ENCODE results near the gene CACNG1. TPM values are rescaled to one million over a fixed set of nuclear protein-coding genes. Genes with fewer than 3 reads are reported as not detected.

The CACNG1 gene
- total RNA-seq, 1 experiment from 2014 or later, result not detected

DNA sequence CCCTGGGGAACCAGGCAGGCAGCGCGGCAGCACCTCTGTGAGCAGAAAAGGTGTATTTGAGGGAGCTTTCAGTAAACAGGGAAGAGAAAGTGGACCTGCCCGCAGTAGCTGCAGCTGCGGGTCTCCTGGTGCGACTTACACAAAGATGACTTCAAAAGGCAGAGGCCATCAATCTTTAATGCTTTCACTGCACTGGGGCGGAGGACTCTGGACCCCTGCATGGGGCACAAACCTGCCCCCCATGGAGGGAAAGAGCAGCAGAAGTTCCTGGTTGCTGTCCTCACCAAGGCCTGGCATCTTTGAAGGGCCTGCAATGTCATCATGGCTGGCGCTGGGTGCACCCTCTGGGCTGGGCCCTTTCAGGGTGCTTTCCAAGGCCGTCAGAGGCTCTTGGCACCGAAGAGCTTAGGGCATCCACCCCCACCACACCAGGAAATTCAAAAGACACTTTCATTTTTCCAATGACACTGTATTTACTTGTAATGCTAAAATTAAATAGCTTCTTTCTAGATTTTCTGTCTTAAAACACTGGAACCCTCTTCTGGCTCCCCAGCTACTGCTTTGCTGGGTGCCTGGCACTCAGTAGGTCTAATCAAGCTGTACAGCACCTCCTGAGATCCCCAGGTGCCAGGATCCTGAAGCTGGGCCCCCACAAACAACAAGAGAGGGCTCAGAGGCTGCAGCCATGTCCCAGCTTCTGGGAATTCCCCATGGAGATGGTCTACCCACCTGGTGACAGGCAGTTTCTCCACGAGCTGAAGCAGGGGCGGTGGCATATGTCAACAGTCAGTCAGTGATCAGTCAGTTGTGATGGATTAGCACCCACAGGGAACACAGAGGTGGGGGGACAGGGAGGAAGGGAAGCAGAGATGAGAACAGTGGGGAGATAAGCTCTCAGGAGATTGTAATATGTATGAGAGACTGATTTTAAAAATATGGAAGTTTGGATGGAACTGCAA is 2.1 kb upstream of the CACNG1 start:
- Histone ChIP-seq H4K20me1 (ENCODE audit: insufficient read depth) (no peaks in the 10 kb centered on the region), H2AFZ (no peak overlapping the region), H3K4me2 (no peak overlapping the region), H3K4me3 (no peak overlapping the region), H3K79me2 (ENCODE audit: low read depth) (no peaks in the 10 kb centered on the region), H3K27me3 (ENCODE audit: insufficient read depth, low read depth) (no peaks in the 10 kb centered on the region), H3F3A (ENCODE audit: insufficient read depth, low read depth) (no peaks in the 10 kb centered on the region), H3K27ac (no peak overlapping the region), H3K36me3 (ENCODE audit: low read depth) (no peaks in the 10 kb centered on the region), H3K9me2 (ENCODE audit: insufficient read depth) (no peaks in the 10 kb centered on the region), H3K9me3 (ENCODE audit: insufficient read depth, low read depth) (0 out of 2 replicates have a peak, but pooled peaks cover under 1% of the 10 kb centered on the region), H3K4me1 (replicated peaks; ENCODE audit: insufficient read depth) (no peaks in the 10 kb centered on the region)
- no peak for DNase-seq
- TF ChIP-seq, protein P1, sequence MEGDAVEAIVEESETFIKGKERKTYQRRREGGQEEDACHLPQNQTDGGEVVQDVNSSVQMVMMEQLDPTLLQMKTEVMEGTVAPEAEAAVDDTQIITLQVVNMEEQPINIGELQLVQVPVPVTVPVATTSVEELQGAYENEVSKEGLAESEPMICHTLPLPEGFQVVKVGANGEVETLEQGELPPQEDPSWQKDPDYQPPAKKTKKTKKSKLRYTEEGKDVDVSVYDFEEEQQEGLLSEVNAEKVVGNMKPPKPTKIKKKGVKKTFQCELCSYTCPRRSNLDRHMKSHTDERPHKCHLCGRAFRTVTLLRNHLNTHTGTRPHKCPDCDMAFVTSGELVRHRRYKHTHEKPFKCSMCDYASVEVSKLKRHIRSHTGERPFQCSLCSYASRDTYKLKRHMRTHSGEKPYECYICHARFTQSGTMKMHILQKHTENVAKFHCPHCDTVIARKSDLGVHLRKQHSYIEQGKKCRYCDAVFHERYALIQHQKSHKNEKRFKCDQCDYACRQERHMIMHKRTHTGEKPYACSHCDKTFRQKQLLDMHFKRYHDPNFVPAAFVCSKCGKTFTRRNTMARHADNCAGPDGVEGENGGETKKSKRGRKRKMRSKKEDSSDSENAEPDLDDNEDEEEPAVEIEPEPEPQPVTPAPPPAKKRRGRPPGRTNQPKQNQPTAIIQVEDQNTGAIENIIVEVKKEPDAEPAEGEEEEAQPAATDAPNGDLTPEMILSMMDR (conservative IDR thresholded peaks at IDR 0.05), result no peak
- no peak for TF ChIP-seq EZH2 (IDR thresholded peaks at IDR 0.05; ENCODE audit: low read depth)
- ChIA-PET POLR2A (ENCODE audit: unreplicated experiment) (no interaction called here), CTCF (no interaction called here)
- intact Hi-C loops (cut with micrococcal nuclease; ENCODE audit: unreplicated experiment), result no loop called here
- BruUV-seq (replicated peaks), result no TSS peak

DNA sequence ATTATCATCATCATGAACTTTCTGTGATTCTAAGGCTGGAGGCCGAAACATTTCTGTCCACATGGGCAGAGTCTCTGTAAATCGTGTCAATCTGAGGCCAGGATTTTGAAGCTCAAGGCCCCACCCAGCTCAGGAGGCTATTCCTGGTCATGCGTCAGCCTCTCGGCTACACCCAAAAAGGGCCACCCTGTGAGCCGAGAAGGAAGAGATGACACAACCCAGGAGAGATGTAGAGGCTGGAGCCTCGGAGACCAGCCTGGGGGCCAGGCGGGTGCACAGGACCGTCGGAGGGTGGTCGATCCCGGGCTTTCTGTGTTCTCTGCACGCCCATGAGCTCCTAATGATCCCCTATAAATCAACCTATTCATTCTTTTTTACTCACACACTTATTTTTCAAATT is 1.1 kb upstream of the CACNG1 start:
- Histone ChIP-seq H3K27ac (no peak overlapping the region), H4K20me1 (ENCODE audit: insufficient read depth) (no peaks in the 10 kb centered on the region), H3K4me3 (no peak overlapping the region), H3F3A (ENCODE audit: insufficient read depth, low read depth) (no peaks in the 10 kb centered on the region), H3K4me1 (replicated peaks; ENCODE audit: insufficient read depth) (no peaks in the 10 kb centered on the region), H3K9me2 (ENCODE audit: insufficient read depth) (no peaks in the 10 kb centered on the region), H3K79me2 (ENCODE audit: low read depth) (no peaks in the 10 kb centered on the region), H3K36me3 (ENCODE audit: low read depth) (no peaks in the 10 kb centered on the region), H3K4me2 (no peak overlapping the region), H3K27me3 (ENCODE audit: insufficient read depth, low read depth) (no peaks in the 10 kb centered on the region), H3K9me3 (ENCODE audit: insufficient read depth, low read depth) (peaks cover 6% of the 10 kb centered on the region; the same call in 1 of the 2 replicates), H2AFZ (no peak overlapping the region)
- no TSS peak for BruUV-seq (replicated peaks)
- ChIA-PET POLR2A (ENCODE audit: unreplicated experiment) (no interaction called here), CTCF (no interaction called here)
- no peak for TF ChIP-seq EZH2 (IDR thresholded peaks at IDR 0.05; ENCODE audit: low read depth)
- TF ChIP-seq, protein P1 (conservative IDR thresholded peaks at IDR 0.05), result no peak
- peak in 1 of 2 experiments; percentile 10 for DNase-seq
- intact Hi-C loops (cut with micrococcal nuclease; ENCODE audit: unreplicated experiment), result no loop called here

DNA sequence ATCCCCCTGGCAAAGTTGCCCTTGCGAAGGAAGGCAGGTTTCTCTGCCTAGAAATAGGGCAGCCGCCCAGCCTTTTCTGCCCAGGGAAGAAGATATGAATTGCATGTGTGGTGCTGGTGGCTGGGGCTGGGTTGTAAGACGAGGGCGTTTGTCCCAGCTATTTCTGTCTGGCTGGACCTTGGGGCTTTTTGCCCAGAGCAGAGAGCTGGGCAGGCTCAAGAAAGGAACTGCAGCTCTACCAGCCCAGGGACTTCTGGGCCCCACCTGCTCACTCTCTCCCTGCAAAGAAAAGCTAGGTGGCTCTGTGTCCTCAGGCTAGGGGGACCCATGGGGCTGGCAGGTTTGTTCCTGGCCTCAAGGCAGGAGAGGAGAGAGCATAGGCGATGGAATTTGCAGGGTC is 586 bp downstream of the CACNG1 start:
- CTCF ChIA-PET, result no interaction called here
- TF ChIP-seq EZH2 (IDR thresholded peaks at IDR 0.05; ENCODE audit: low read depth), result no peak
- TF ChIP-seq, protein P1 (conservative IDR thresholded peaks at IDR 0.05), result no peak
- H3K4me2 ChIP-seq, result no peak overlapping the region

More for the DNA sequence above, 586 bp downstream of the CACNG1 start:
- H3K36me3 ChIP-seq (ENCODE audit: low read depth), result no peaks in the 10 kb centered on the region
- H3K27ac ChIP-seq, result no peak overlapping the region
- DNase-seq, result no peak
- POLR2A ChIA-PET (ENCODE audit: unreplicated experiment), result no interaction called here
- intact Hi-C loops (cut with micrococcal nuclease; ENCODE audit: unreplicated experiment), result no loop called here
- H4K20me1 ChIP-seq (ENCODE audit: insufficient read depth), result no peaks in the 10 kb centered on the region
- H3K27me3 ChIP-seq (ENCODE audit: insufficient read depth, low read depth), result no peaks in the 10 kb centered on the region
- H3K4me1 ChIP-seq (replicated peaks; ENCODE audit: insufficient read depth), result no peaks in the 10 kb centered on the region
- no peak overlapping the region for H2AFZ ChIP-seq
- H3K4me3 ChIP-seq, result no peak overlapping the region
- no TSS peak for BruUV-seq (replicated peaks)
- no peaks in the 10 kb centered on the region for H3K79me2 ChIP-seq (ENCODE audit: low read depth)
- H3K9me2 ChIP-seq (ENCODE audit: insufficient read depth), result no peaks in the 10 kb centered on the region
- no peaks in the 10 kb centered on the region for H3F3A ChIP-seq (ENCODE audit: insufficient read depth, low read depth)
- H3K9me3 ChIP-seq (ENCODE audit: insufficient read depth, low read depth), result peaks cover 14% of the 10 kb centered on the region
